HG03066 (cell line): ENCODE measurements around the gene RETN.

ENCODE experiments used
- ATAC-seq: cut with Tn5 transposase; IDR thresholded peaks from one replicate; pipeline ENCODE4 v1.9.1; 2021; ENCODE audit warnings: low read depth; ENCODE audit not compliant: unreplicated experiment

Gene RETN

GRCh38 chr19:7668842-7669241 is at the start of gene RETN:
RETN (plus strand) TSS chr19:7669049; CDS start chr19:7669327, 278 bp downstream.
- no peak for ATAC-seq

- no peak for ATAC-seq
Observed at GRCh38 chr19:7619671-7620441, 49.0 kb upstream of the RETN start.

GRCh38 chr19:7620442-7621412 is 48.1 kb upstream of the RETN start:
- ATAC-seq, result no peak

- no peak for ATAC-seq
Observed at GRCh38 chr19:7622933-7623685, 45.7 kb upstream of the RETN start.

GRCh38 chr19:7623725-7624603 is 44.9 kb upstream of the RETN start:
- ATAC-seq, result no peak

- ATAC-seq, result no peak
Observed at GRCh38 chr19:7624810-7625209, 44.0 kb upstream of the RETN start.

GRCh38 chr19:7625763-7626372 is 43.0 kb upstream of the RETN start:
- no peak for ATAC-seq

GRCh38 chr19:7627166-7627565 is 41.7 kb upstream of the RETN start:
- no peak for ATAC-seq

GRCh38 chr19:7628589-7629311 is 40.1 kb upstream of the RETN start:
- no peak for ATAC-seq

- ATAC-seq, result peak; percentile 83
Observed at GRCh38 chr19:7629347-7630054, 39.3 kb upstream of the RETN start, which contains the start of the genes PET100 and XAB2. PET100 (plus strand) TSS chr19:7629793; CDS start chr19:7629834, 41 bp downstream. XAB2 (minus strand) TSS chr19:7629545; CDS start chr19:7629527, 18 bp downstream.

GRCh38 chr19:7631577-7631976 is 37.3 kb upstream of the RETN start:
- ATAC-seq, result no peak

- no peak for ATAC-seq
Observed at GRCh38 chr19:7632340-7633203, 36.3 kb upstream of the RETN start.

- ATAC-seq, result no peak
Observed at GRCh38 chr19:7633698-7634097, 35.2 kb upstream of the RETN start, which contains the start of gene PCP2. PCP2 (minus strand) TSS chr19:7633719; CDS start chr19:7633457, 262 bp downstream.

GRCh38 chr19:7635670-7636069 is 33.2 kb upstream of the RETN start:
- no peak for ATAC-seq

- ATAC-seq, result no peak
Observed at GRCh38 chr19:7636317-7636690, 32.5 kb upstream of the RETN start.

GRCh38 chr19:7636691-7637373 is 32.0 kb upstream of the RETN start, which contains the start of gene STXBP2:
STXBP2 (plus strand) TSS chr19:7637110; CDS start chr19:7637150, 40 bp downstream.
- no peak for ATAC-seq
